HEK293 (cell line): ENCODE data around the gene FAM117B.

Experiments used
- CTCF ChIA-PET: fragments of 350-600 bp; formaldehyde crosslinking; extraction: SDS; loops from one replicate; lab custom pipeline; 2021; ENCODE audit warnings: antibody characterized with exemption; lab: Yijun Ruan, JAX
- POLR2A ChIA-PET: fragments of 300-600 bp; formaldehyde crosslinking; extraction: SDS; loops from one replicate; lab custom pipeline; 2020; ENCODE audit warnings: antibody characterized with exemption, inconsistent platforms; lab: Yijun Ruan, JAX
- H3K27ac ChIP-seq: fragments of 200-500 bp; sonication (Bioruptor generic); 2 replicates; pipeline ENCODE4 v1.5.1; 2014; ENCODE audit warnings: low read depth, low read length, control low read depth, inconsistent platforms; ENCODE audit errors: extremely low read depth
- H3K36me3 ChIP-seq, 2 experiments: fragments of 200-500 bp in 1 of 2; sonication (Bioruptor generic) in 1 of 2; 1 replicate in 1 of 2; 2 replicates in 1 of 2; pipeline ENCODE4 v1.5.1; 2014 to 2017; ENCODE audit warnings: inconsistent platforms in 2 of 2, low read length in 2 of 2; ENCODE audit not compliant: control insufficient read depth in 2 of 2, insufficient read depth in 1 of 2
- H3K4me1 ChIP-seq: fragments of 200-500 bp; sonication (Bioruptor generic); 2 replicates; pipeline ENCODE4 v1.5.1; 2014; ENCODE audit warnings: mild to moderate bottlenecking, low read length, inconsistent platforms; ENCODE audit not compliant: control insufficient read depth, insufficient read depth
- H3K4me3 ChIP-seq: 2 replicates; pipeline ENCODE4 v1.5.1; 2011; ENCODE audit warnings: low read depth, mild to moderate bottlenecking, control low read depth, low read length, moderate library complexity
- H3K9me3 ChIP-seq: fragments of 200-500 bp; sonication (Bioruptor generic); 2 replicates; pipeline ENCODE4 v1.5.1; 2014; ENCODE audit warnings: low read depth, low read length, inconsistent platforms; ENCODE audit not compliant: control insufficient read depth, insufficient read depth
- KLF9 ChIP-seq: fragments of 450-650 bp; formaldehyde crosslinking; IDR thresholded peaks from 2 replicates; pipeline ENCODE4 v1.5.1; 2016; ENCODE audit warnings: missing biosample characterization, missing genetic modification characterization, low read depth
- PRDM1 ChIP-seq: fragments of 450-650 bp; formaldehyde crosslinking; IDR thresholded peaks from 2 replicates; pipeline ENCODE4; 2016; ENCODE audit warnings: missing biosample characterization, missing genetic modification characterization
- ZBTB17 ChIP-seq: fragments of 450-650 bp; formaldehyde crosslinking; IDR thresholded peaks from 2 replicates; pipeline ENCODE4 v1.5.1; 2016; ENCODE audit warnings: missing biosample characterization, missing genetic modification characterization
- ZBTB48 ChIP-seq: fragments of 450-650 bp; formaldehyde crosslinking; IDR thresholded peaks from 2 replicates; pipeline ENCODE4 v1.5.1; 2016; ENCODE audit warnings: missing biosample characterization, missing genetic modification characterization
- ZNF112 ChIP-seq: fragments of 450-650 bp; formaldehyde crosslinking; IDR thresholded peaks from 2 replicates; pipeline ENCODE4 v1.5.0; 2017; ENCODE audit warnings: missing biosample characterization, missing genetic modification characterization
- ZNF157 ChIP-seq: fragments of 450-650 bp; formaldehyde crosslinking; IDR thresholded peaks from 2 replicates; pipeline ENCODE4 v1.5.1; 2016; ENCODE audit warnings: missing biosample characterization, missing genetic modification characterization
- ZNF211 ChIP-seq: fragments of 450-650 bp; formaldehyde crosslinking; IDR thresholded peaks from 2 replicates; pipeline ENCODE4 v1.5.1; 2016; ENCODE audit warnings: low read depth, missing biosample characterization, missing genetic modification characterization
- ZNF311 ChIP-seq: fragments of 450-650 bp; formaldehyde crosslinking; IDR thresholded peaks from 2 replicates; pipeline ENCODE4 v1.5.1; 2017; ENCODE audit warnings: missing biosample characterization, missing genetic modification characterization, borderline replicate concordance
- ZNF335 ChIP-seq: fragments of 450-650 bp; formaldehyde crosslinking; conservative IDR thresholded peaks from 2 replicates; pipeline ENCODE4 v1.5.1; 2016; ENCODE audit warnings: missing biosample characterization, missing genetic modification characterization
- ZNF362 ChIP-seq: fragments of 450-650 bp; formaldehyde crosslinking; IDR thresholded peaks from 2 replicates; pipeline ENCODE4 v1.5.1; 2016; ENCODE audit warnings: missing biosample characterization, missing genetic modification characterization
- ZNF366 ChIP-seq: fragments of 450-650 bp; formaldehyde crosslinking; conservative IDR thresholded peaks from 2 replicates; pipeline ENCODE4 v1.5.1; 2016; ENCODE audit warnings: missing biosample characterization, missing genetic modification characterization
- ZNF37A ChIP-seq: fragments of 450-650 bp; IDR thresholded peaks from 2 replicates; pipeline ENCODE4 v1.5.1; 2018; ENCODE audit warnings: missing biosample characterization, missing genetic modification characterization
- ZNF449 ChIP-seq: fragments of 450-650 bp; formaldehyde crosslinking; IDR thresholded peaks from 2 replicates; pipeline ENCODE4 v1.5.1; 2017; ENCODE audit warnings: missing biosample characterization, mild to moderate bottlenecking, missing genetic modification characterization, moderate library complexity
- ZNF623 ChIP-seq: fragments of 450-650 bp; formaldehyde crosslinking; IDR thresholded peaks from 2 replicates; pipeline ENCODE4 v1.5.1; 2016; ENCODE audit warnings: missing biosample characterization, missing genetic modification characterization
- ZNF654 ChIP-seq: fragments of 450-650 bp; formaldehyde crosslinking; IDR thresholded peaks from 2 replicates; pipeline ENCODE4 v1.5.1; 2016; ENCODE audit warnings: low read depth, missing biosample characterization, missing genetic modification characterization
- ZNF660 ChIP-seq: fragments of 450-650 bp; IDR thresholded peaks from 2 replicates; pipeline ENCODE4 v1.5.1; 2018; ENCODE audit warnings: missing biosample characterization, mild to moderate bottlenecking, missing genetic modification characterization
- ZSCAN16 ChIP-seq: fragments of 450-650 bp; formaldehyde crosslinking; IDR thresholded peaks from 2 replicates; pipeline ENCODE4 v1.5.1; 2016; ENCODE audit warnings: missing biosample characterization, missing genetic modification characterization

The FAM117B gene

DNA sequence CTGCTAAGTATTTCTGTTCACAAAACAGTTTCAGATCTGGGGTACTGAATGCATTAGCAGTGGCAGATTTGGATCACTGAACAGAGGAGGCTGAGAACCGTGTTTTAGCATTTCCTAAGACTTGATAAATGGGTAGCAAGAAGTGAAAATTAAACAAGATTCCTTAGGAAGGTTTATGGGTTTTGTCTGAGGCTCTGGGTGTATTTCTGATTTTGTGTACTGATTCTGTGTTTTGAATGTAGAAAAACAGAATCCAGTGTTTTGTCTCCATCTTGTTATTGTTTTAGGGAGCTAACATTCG lies 1.4 kb downstream of the FAM117B start (continued):
- TF ChIP-seq ZNF362 (tag by site-specific recombination), result no peak
- TF ChIP-seq ZSCAN16 (tag by site-specific recombination), result no peak
- TF ChIP-seq ZNF335 (tag by site-specific recombination), result no peak
- TF ChIP-seq ZBTB48, result peak; percentile 90
- peak; percentile 60; the same call in 1 of the 2 replicates for TF ChIP-seq ZBTB17 (tag by site-specific recombination)
- peak; percentile 27; the same call in 1 of the 2 replicates for TF ChIP-seq ZNF366 (tag by site-specific recombination)
- TF ChIP-seq ZNF623 (tag by site-specific recombination), result no peak
- no peak for TF ChIP-seq ZNF311

GRCh38 chr2:202638721-202639120 lies 4.0 kb downstream of the FAM117B start:
- POLR2A ChIA-PET, result no interaction called here
- CTCF ChIA-PET, result no interaction called here

GRCh38 chr2:202639231-202639630 lies 4.5 kb downstream of the FAM117B start:
- CTCF ChIA-PET, result interaction anchor here (0.7 kb wide), 1 partner anchor 50 kb away, joined by 6 read pairs; no protein-coding TSS in a partner anchor
- Histone ChIP-seq H3K4me1 (peaks cover 22% of the 10 kb centered on the region), H3K4me3 (no peak overlapping the region), H3K9me3 (no peaks in the 10 kb centered on the region), H3K36me3 (no peaks in the 10 kb centered on the region), H3K27ac (no peak overlapping the region)
- no peak for TF ChIP-seq ZNF37A (tag by site-specific recombination)
- no peak for TF ChIP-seq ZNF157 (tag by site-specific recombination)
- no peak for TF ChIP-seq ZNF112
- no peak for TF ChIP-seq ZNF654 (tag by site-specific recombination)
- no peak for TF ChIP-seq ZNF211 (tag by site-specific recombination)
- TF ChIP-seq ZBTB48, result peak; percentile 85; the same call in 1 of the 2 replicates
- TF ChIP-seq ZNF449, result no peak
- POLR2A ChIA-PET, result no interaction called here

More at GRCh38 chr2:202638721-202639120, 4.0 kb downstream of the FAM117B start:
- TF ChIP-seq ZBTB17 (tag by site-specific recombination), result no peak
- TF ChIP-seq ZNF660 (tag by site-specific recombination), result peak; percentile 98
- TF ChIP-seq PRDM1 (tag by site-specific recombination), result peak; percentile 20; the same call in 1 of the 2 replicates
- TF ChIP-seq, all 188 proteins: peak for 2
- Histone ChIP-seq H3K4me3 (no peak overlapping the region), H3K36me3 (no peaks in the 10 kb centered on the region), H3K4me1 (peaks cover 22% of the 10 kb centered on the region), H3K9me3 (no peaks in the 10 kb centered on the region), H3K27ac (no peak overlapping the region)

- peaks cover 21% of the 10 kb centered on the region for H3K4me1 ChIP-seq
- ChIA-PET POLR2A (no interaction called here), CTCF (no interaction called here)
- H3K9me3 ChIP-seq, result no peaks in the 10 kb centered on the region
- H3K36me3 ChIP-seq, result no peaks in the 10 kb centered on the region
- no peak overlapping the region for H3K4me3 ChIP-seq
- H3K27ac ChIP-seq, result no peak overlapping the region
- TF ChIP-seq KLF9 (tag by site-specific recombination) (no peak), ZBTB17 (tag by site-specific recombination) (0 out of 2 replicates have a peak, but pooled peaks have one; percentile 55), ZNF366 (tag by site-specific recombination) (peak; percentile 9; the same call in 1 of the 2 replicates)
These were observed 7.8 kb downstream of the FAM117B start for GRCh38 chr2:202642567-202642966.
